GM18498 (cell line): ENCODE data around the gene MSLN.
"Not testable (repeated sequence)": the region's sequence is repeated elsewhere in the genome, so short reads cannot be mapped to it uniquely, and the experiment has no call there.

Experiments
- ATAC-seq: cut with Tn5 transposase; IDR thresholded peaks from one replicate; pipeline ENCODE4 v1.9.1; 2021; ENCODE audit warnings: mild to moderate bottlenecking, moderate library complexity; ENCODE audit not compliant: unreplicated experiment

The MSLN gene

GRCh38 chr16:754121-754607 lies 6.4 kb upstream of the MSLN start:
- not testable (repeated sequence) for ATAC-seq

- ATAC-seq: no peak
These were observed 5.9 kb upstream of the MSLN start for GRCh38 chr16:754656-755055.

- ATAC-seq: no peak
These were observed 4.1 kb upstream of the MSLN start for GRCh38 chr16:756428-756827.

DNA sequence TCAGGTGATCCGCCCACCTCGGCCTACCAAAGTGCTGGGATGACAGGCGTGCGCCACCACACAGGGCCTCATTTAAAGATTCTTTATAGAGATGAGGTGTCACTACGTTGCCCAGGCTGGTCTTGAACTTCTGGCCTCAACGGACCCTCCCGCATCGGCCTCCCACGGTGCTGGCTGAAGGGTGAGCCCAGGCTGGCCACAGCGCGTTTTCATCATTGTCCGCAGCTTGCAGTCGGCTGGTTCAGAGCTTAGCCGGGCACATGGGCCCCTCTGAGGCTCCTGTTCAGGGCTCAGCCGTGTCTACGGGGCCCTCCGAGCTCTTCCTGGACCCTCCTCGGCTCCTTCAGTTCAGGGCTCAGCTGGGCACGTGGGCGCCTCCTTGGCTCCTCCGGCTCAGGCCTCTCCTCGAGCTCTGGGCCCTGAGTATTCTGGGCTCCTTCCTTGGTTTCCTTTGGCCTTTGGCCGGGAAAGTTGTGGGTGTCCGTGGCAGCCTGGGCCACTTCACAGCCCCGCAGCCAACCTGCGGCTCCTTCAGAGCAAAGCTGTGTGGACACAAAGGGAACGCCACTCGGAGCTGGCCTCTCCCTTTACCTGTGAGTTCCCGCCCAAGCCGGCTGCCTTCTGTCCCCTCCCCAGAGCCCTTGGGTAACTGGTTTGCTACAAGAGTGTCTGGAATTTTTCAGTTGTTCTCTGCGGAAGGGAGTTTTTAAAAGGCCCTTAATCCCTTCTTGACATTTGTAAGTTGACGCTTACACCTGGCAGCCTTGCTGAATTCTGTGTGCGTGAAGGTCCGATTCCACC lies 1.2 kb upstream of the MSLN start:
- no peak for ATAC-seq

- ATAC-seq: no peak
These were observed 469 bp upstream of the MSLN start for GRCh38 chr16:760065-760464.

DNA sequence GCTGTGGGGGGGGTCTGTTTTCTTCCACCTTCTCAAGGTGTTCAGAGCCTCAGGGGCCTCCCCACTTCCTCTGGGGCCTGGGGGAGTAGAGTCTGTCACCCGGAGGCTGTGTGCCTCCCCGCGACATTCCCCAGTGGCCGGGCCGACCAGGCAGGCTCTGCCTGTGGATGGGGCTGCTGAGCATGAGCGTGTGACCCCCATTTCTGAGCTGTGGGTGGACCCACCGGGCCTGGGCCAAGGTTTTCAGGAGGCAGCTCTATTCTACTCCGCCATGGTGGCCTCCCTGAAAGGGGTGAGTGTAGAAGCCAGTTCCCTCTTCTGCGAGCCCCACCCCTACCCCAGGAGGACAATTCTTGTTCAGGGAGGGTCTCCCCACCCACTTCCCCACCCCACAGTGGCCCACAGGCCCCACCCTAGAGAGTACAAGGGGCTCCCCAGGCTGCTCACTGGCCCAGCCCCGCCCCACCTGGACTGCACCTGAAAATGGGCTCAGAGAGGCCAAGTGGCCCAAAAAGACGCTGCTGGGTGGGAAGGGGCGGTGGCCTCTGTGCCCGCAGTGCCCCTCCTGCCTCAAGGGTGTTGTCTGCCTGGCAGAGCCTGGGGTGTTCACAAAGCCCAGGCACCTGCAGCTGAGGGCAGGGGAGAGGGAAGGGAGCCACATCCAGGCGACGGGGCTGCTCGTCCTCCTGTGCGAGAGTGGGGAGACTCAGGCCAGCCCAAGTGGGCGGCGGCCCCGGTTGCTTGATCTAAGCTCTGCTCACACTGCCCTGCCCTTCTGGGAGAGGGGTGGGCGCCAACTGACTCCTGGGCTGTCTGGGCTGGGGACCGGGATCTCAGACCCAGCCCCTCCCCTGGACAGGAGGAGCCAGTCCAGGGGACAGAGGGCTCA lies 1.3 kb downstream of the MSLN start:
- no peak for ATAC-seq

DNA sequence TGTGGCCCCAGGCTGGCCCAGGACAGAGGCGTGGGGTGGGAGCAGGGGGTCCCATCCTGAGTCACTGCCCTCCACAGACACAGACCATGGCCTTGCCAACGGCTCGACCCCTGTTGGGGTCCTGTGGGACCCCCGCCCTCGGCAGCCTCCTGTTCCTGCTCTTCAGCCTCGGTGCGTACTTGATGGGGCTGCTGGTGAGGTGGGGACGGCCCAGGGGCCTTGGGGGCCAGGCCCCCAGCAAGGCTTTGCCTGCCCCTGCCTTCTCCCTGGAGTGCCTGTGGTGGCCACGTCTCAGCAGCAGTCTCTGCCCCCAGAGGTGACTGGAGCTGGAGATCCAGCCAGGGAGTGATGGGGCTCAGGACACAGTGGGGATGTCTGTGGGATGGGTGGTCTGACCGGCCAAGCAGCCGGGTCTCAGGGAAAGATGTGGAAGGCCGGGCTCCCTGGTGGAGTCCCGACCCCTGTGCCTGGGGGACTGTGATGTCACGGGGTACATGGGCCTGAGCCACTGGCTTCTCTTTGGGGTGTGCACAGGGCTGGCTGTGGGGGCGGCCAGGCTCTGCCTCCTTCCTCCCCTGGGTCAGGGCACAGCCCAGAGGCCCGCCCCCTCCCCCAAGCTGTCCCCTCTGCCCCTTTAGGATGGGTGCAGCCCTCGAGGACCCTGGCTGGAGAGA lies 2.2 kb downstream of the MSLN start:
- ATAC-seq: no peak

DNA sequence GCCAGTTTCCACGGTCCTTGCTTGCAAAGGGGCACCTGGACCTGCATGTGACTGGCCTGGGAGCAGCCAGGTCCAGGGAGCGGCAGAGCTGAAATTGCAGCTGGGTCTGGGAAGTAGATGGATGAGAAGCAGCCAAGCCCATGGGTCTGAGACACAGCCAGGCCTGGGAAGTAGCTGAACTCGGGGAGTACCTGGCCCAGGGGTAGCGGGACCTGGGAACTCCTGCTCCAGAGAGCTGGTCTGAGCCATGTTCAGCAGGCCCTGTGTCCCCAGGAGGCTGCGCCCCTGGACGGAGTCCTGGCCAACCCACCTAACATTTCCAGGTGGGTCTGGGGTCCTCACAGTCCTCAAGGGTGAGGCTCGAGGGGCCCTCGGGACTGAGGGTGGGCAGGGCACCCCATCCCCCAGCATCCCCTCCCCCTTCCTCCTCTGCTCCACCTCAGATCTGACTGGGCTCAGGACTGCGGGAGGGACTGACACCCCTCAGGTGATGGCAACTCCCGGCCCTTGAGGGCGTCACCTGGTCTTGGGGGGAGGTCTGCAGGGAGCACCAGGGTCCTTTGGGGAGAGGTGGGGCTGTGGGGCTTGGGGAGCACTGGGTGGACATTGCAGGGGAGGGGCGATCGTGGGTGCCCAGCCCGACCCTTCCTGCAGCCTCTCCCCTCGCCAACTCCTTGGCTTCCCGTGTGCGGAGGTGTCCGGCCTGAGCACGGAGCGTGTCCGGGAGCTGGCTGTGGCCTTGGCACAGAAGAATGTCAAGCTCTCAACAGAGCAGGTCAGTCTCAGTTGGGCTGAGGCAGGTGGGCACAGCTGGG lies 3.0 kb downstream of the MSLN start:
- no peak for ATAC-seq

DNA sequence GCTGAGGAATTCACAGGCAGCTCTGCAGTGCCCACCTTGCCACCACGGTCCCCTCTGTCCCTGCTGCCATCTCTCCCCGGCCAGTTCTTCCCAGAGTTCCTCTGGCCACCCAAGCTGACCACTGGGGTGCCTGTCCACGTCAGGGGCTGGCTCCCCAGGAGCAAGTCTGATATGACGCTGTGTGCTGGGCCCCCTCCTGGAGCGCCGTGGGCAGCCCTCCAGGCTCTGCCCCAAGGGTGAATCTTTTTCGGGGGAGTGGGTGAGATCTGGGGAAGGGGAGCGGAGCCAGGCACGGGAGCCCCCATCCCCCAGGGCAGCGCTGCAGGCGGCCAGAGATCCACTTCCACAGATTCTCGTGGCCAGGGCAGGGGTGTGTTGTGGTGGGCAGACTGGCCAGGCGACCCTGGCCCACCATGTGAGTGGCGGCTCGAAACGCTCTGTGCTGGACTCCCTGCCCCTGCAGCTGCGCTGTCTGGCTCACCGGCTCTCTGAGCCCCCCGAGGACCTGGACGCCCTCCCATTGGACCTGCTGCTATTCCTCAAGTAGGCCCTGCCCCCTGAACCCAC lies 3.7 kb downstream of the MSLN start:
- no peak for ATAC-seq

GRCh38 chr16:764848-765487 lies 4.4 kb downstream of the MSLN start:
- no peak for ATAC-seq

DNA sequence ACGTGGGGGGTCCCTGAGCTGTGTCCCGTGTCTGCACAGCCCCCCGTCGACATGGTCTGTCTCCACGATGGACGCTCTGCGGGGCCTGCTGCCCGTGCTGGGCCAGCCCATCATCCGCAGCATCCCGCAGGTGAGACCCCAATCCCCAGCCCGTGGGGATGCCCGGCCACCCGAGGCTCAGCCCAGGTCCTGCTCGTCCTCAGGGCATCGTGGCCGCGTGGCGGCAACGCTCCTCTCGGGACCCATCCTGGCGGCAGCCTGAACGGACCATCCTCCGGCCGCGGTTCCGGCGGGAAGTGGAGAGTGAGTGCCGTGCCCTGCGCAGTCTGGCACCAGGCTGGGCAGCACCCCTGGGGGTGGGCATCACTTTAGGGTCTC lies 4.9 kb downstream of the MSLN start:
- no peak for ATAC-seq

DNA sequence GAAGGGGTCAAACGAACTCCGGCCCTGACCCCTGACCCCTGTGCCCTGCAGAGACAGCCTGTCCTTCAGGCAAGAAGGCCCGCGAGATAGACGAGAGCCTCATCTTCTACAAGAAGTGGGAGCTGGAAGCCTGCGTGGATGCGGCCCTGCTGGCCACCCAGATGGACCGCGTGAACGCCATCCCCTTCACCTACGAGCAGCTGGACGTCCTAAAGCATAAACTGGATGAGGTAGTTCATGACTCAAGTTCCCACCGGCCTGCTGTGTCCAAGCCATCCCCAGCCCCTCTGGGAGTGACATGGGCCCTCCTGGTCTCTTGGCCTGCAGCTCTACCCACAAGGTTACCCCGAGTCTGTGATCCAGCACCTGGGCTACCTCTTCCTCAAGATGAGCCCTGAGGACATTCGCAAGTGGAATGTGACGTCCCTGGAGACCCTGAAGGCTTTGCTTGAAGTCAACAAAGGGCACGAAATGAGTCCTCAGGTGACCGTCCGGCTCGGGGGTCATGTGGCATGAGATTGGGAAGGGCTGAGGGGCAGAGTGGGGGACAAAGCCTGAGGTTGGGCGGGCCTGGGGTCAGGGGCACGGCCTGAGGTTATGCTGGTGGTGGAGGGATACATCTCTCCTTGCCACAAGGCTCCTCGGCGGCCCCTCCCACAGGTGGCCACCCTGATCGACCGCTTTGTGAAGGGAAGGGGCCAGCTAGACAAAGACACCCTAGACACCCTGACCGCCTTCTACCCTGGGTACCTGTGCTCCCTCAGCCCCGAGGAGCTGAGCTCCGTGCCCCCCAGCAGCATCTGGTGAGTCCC lies 5.7 kb downstream of the MSLN start:
- no peak for ATAC-seq

DNA sequence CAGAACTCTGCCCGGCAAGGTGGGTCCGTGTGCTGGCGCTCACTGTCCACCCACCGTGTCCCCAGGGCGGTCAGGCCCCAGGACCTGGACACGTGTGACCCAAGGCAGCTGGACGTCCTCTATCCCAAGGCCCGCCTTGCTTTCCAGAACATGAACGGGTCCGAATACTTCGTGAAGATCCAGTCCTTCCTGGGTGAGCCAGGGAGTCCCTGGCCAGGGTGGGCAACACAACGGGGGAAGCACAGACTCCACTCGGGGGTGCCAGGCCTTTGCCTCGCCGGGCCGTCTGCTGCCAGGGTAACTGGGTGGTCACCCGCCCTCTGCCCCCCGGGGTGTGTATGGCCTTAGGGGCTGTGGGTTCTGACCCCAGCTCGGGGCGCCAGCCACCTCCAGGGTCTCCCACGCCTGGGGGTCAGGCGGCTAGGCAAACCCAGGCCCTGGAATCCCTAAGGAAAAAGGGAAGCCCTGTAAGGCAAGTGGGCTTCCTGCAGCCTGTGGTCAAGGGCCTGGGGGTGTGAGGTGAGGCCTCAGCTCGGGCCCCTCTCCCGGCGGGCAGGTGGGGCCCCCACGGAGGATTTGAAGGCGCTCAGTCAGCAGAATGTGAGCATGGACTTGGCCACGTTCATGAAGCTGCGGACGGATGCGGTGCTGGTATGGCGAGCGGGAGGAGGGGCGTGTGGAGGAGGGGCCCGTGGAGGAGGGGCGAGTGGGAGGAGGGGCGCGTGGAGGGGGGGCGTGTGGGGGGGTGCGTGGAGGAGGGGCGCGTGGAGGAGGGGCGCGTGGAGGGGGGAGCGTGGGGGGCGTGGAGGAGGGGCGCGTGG lies 6.5 kb downstream of the MSLN start:
- no peak for ATAC-seq

DNA sequence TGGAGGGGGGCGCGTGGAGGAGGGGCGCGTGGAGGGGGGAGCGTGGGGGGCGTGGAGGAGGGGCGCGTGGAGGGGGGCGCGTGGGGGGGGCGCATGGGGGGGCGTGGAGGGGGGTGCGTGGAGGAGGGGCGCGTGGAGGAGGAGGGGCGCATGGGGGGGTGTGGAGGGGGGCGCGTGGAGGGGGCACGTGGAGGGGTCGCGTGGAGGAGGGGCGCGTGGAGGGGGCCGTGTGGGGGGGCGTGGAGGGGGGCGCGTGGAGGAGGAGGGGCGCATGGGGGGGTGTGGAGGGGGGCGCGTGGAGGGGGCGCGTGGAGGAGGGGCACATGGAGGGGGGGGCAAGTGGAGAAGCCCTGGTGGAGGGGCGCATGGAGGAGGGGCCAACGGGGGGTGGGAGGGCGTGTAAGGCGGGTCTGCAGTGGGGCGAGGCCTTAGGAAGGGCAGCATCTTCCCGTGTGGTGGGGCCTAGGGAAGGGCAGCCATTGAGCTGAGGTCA lies 7.3 kb downstream of the MSLN start:
- ATAC-seq: no peak

- no peak for ATAC-seq
These were observed 7.9 kb downstream of the MSLN start for GRCh38 chr16:768428-768827.

GRCh38 chr16:769184-769784 lies 8.8 kb downstream of the MSLN start:
- ATAC-seq: no peak

DNA sequence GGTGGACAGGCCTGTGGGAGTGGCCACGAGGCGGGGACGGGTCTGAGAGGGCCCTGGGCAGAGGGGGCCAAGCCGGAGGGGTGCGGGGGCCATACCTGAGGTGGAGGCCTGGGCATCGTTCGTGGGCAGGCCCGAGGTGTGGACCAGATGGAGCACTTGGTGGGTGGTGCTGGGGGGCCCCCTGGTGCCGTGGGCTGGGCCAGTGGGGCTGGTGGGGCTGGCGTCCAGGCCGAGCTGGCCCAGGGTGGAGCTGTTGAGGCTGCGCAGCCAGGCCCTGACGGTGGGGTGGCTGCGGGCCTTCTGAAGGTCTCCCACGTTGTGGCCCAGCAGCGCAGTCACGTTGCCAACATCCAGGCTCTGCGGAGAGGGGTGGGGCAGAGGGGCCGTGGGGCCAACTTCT lies 9.4 kb downstream of the MSLN start:
- ATAC-seq: no peak

GRCh38 chr16:770411-770810 lies 9.9 kb downstream of the MSLN start:
- ATAC-seq: no peak
